Body of pancreas (tissue), 4 donors: ENCODE results near the gene ZFP62.

ENCODE experiments used
- CTCF ChIP-seq, 7 experiments: fragments of 450-650 bp in 4 of 7; fragments of 200-600 bp in 3 of 7; sonication (generic) in 3 of 7; IDR thresholded peaks; one replicate each; pipeline ENCODE4 v1.5.1; 2016 to 2019; ENCODE audit warnings: antibody characterized with exemption in 7 of 7
- POLR2A ChIP-seq, 3 donors: fragments of 450-650 bp; IDR thresholded peaks; one replicate each; pipeline ENCODE4 v1.6.1; 2016; ENCODE audit warnings: antibody characterized with exemption in 3 of 3, mild to moderate bottlenecking in 2 of 3

GRCh38 chr5:180853848-180854176 lies 7.3 kb downstream of the ZFP62 start:
- TF ChIP-seq CTCF (IDR thresholded peaks at IDR 0.05) (no peak), POLR2A (IDR thresholded peaks at IDR 0.05) (no peak)
